Bronchial smooth muscle cell (primary cell): ENCODE measurements around the gene CASP9. TPM values are rescaled to one million over a fixed set of nuclear protein-coding genes. Genes with fewer than 3 reads are reported as not detected.

Source experiments
- total RNA-seq: library from RNA; depleted of rRNA; stranded (reverse); fragments of >200 nt; gene quantifications from 2 replicates; pipeline ENCODE4 v1.2.1, GENCODE V29; 2014

Gene CASP9
- total RNA-seq = 5.4 and 6.3 TPM in 2 replicates

GRCh38 chr1:15524021-15524282, at the start of gene CASP9:
CASP9 (minus strand) TSS chr1:15524215; CDS start chr1:15524200, 15 bp downstream.

DNA sequence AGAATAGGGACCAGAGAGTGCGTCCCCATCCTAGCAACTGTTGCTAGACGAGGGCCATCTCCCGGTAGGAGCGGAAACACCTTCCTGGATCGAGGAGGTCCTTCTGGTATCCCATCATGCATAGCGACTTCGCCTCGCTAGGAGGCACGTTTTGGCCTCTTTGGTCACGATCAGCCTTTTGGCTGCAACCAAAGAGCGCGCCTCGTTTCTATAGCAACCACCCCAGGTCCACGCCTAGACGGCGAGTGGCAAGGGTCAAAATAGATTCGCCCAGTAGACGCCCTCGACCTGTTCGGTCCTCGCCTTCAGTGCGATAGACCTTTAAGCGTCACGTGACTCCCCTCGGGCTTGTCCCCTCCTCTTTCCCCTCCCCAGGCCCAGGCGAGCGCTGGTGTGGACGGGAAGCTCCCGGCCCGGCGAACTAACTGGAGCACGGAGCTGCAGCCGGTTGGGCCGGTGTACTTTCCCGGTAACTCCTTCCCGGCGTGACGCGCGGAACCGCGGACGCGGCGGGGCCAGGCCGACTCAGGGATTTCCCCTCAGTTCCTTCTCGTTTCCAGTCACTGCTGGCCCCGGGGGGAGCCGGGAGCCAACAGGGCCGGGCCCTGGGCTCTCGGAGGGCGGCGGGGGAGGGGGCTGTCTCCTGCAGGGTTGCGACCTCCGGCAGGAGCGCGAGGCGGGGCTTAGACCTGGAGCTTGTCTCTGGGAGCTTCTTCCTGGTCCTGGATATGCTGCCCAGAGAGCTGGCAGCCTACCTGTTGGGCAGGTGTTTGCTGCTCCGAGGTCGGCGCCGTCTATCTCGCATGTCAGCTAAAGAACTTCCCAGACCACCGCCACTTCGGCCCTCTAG, 2.7 kb upstream of the CASP9 start, which contains the start of gene DNAJC16:
TSS of gene DNAJC16 (plus strand) at position 359 of the 850 bp plus-strand sequence. CDS start 2,258 bp downstream, outside the sequence.

GRCh38 chr1:15475752-15476314, 48.2 kb downstream of the CASP9 start, which contains the start of gene CELA2B:
CELA2B (plus strand) TSS chr1:15476104; CDS start chr1:15476126, 22 bp downstream.

DNA sequence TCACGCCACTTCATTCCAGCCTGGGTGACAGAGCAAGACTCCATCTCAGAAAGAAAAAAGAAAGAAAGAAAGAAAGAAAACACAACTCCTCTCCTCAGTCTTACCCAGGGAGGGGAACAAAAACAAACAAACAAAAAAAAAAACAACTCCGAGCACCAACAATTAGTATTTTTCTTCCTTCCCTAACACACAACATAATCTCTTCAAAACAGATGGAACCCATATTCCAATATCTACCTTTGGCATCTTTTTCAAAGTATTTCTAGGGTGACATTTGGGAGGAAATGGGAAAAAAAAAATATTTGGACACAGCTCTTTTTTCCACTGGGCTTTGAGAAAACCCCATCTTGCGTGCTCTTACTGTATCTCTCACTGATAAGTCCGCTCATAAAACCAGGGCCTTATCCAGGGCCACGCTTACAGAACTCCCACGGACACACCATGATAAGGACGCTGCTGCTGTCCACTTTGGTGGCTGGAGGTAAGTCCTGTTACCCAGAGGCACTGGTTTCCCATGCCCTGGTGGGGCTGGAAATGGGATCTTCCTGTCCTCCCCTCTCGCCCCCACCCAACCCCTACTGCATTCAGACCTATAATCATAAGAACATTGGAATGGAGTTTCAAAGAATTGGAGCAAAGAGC, 67.6 kb downstream of the CASP9 start, which contains the start of gene CELA2A:
TSS of gene CELA2A (plus strand) at position 420 of the 642 bp plus-strand sequence. CDS start at position 442, 22 bp downstream.

Other genes starting within 250 kb of the CASP9 start
- 8.8 and 26.5 TPM in 2 replicates for gene EFHD2, start 114.3 kb downstream of the CASP9 start, total RNA-seq
- gene CTRC, start 85.8 kb downstream of the CASP9 start, total RNA-seq = under 0.01 TPM in 1 of 2 replicates, not detected in the other
- not detected in 2 replicates for gene CELA2A, start 67.5 kb downstream of the CASP9 start, total RNA-seq
- gene CELA2B, start 48.1 kb downstream of the CASP9 start, total RNA-seq = not detected in 2 replicates
- 7.9 and 8.4 TPM in 2 replicates for gene DNAJC16, start 2.6 kb upstream of the CASP9 start, total RNA-seq
- 0.26 and 0.79 TPM in 2 replicates for gene AGMAT, start 60.8 kb upstream of the CASP9 start, total RNA-seq
- gene DDI2, start 93.2 kb upstream of the CASP9 start, total RNA-seq = 8.0 and 9.1 TPM in 2 replicates
- 67.1 and 90.9 TPM in 2 replicates for gene PLEKHM2, start 160.1 kb upstream of the CASP9 start, total RNA-seq
- 0.16 and 0.52 TPM in 2 replicates for gene SLC25A34, start 212.0 kb upstream of the CASP9 start, total RNA-seq
- gene TMEM82, start 218.3 kb upstream of the CASP9 start, total RNA-seq = not detected in 2 replicates
- gene FBLIM1, start 234.6 kb upstream of the CASP9 start, total RNA-seq = 10.7 and 11.8 TPM in 2 replicates